IMR-90 (cell line): ENCODE measurements around the gene MPPED1. TPM values are rescaled to one million over a fixed set of nuclear protein-coding genes. Genes with fewer than 3 reads are reported as not detected.

ENCODE experiments used
- ATAC-seq: fragments of 200-7000 bp; cut with Tn5 transposase; 2 replicates; pipeline ENCODE4 v1.9.1; 2020; ENCODE audit warnings: low read depth, mild to moderate bottlenecking, moderate library complexity
- BruUV-seq: library from RNA; stranded (reverse); fragments of 400-500 nt; replicated peaks from 2 replicates; lab custom pipeline; 2021; lab: Mats Ljungman, UMichigan
- CTCF ChIA-PET: fragments of 300-600 bp; formaldehyde crosslinking; extraction: SDS; loops from one replicate; lab custom pipeline; 2021; ENCODE audit warnings: antibody characterized with exemption; lab: Yijun Ruan, JAX
- POLR2A ChIA-PET: fragments of 300-600 bp; sonication (Branson Sonifier 250); formaldehyde crosslinking; loops from one replicate; lab custom pipeline; 2022; ENCODE audit warnings: antibody characterized with exemption; ENCODE audit not compliant: unreplicated experiment; lab: Charles Lee
- DNase-seq: peaks from one replicate; pipeline ENCODE4 v3.0.0; 2013
- H2AFZ ChIP-seq: replicated peaks from 2 replicates; pipeline ENCODE3; 2013; ENCODE audit warnings: low read length, mild to moderate bottlenecking; ENCODE audit not compliant: poor library complexity
- H2AK5ac ChIP-seq: 2 replicates; pipeline ENCODE4 v1.6.1; 2013; ENCODE audit warnings: low read depth, low read length, inconsistent platforms
- H2AK9ac ChIP-seq: replicated peaks from 2 replicates; pipeline ENCODE3; 2013; ENCODE audit warnings: mild to moderate bottlenecking, low read depth, low read length, moderate library complexity; ENCODE audit not compliant: poor library complexity
- H2BK120ac ChIP-seq: 2 replicates; pipeline ENCODE4 v1.6.1; 2013; ENCODE audit warnings: low read depth, low read length, inconsistent platforms
- H2BK15ac ChIP-seq: 3 replicates; pipeline ENCODE4 v1.6.1; 2013; ENCODE audit warnings: low read depth, low read length, inconsistent platforms
- H2BK20ac ChIP-seq: 2 replicates; pipeline ENCODE4 v1.6.1; 2013; ENCODE audit warnings: low read depth, mild to moderate bottlenecking, inconsistent platforms, low read length, moderate library complexity
- H2BK5ac ChIP-seq: 2 replicates; pipeline ENCODE4 v1.6.1; 2013; ENCODE audit warnings: mild to moderate bottlenecking, low read depth, low read length, inconsistent platforms; ENCODE audit not compliant: poor library complexity, severe bottlenecking
- H3K14ac ChIP-seq: replicated peaks from 2 replicates; pipeline ENCODE4 v1.6.1; 2013; ENCODE audit warnings: low read depth, low read length, inconsistent platforms
- H3K18ac ChIP-seq: 2 replicates; pipeline ENCODE4 v1.6.1; 2013; ENCODE audit warnings: low read depth, low read length, control low read depth
- H3K23ac ChIP-seq: 2 replicates; pipeline ENCODE4 v1.6.1; 2013; ENCODE audit warnings: low read depth, low read length, inconsistent platforms
- H3K27ac ChIP-seq: 2 replicates; pipeline ENCODE4 v1.5.1; 2013; ENCODE audit warnings: mild to moderate bottlenecking, control low read depth, low read length; ENCODE audit not compliant: insufficient read depth
- H3K27me3 ChIP-seq: 2 replicates; pipeline ENCODE4 v1.6.1; 2013; ENCODE audit warnings: low read length; ENCODE audit not compliant: control insufficient read depth, insufficient read depth
- H3K36me3 ChIP-seq: 2 replicates; pipeline ENCODE4 v1.6.1; 2013; ENCODE audit warnings: low read length, mixed read lengths; ENCODE audit not compliant: control insufficient read depth, insufficient read depth
- H3K4ac ChIP-seq: 2 replicates; pipeline ENCODE4 v1.6.1; 2013; ENCODE audit warnings: low read depth, low read length, inconsistent platforms
- H3K4me1 ChIP-seq: 2 replicates; pipeline ENCODE4 v1.6.1; 2013; ENCODE audit warnings: low read length, mixed read lengths; ENCODE audit not compliant: control insufficient read depth, insufficient read depth
- H3K4me2 ChIP-seq: 2 replicates; pipeline ENCODE4 v1.6.1; 2013; ENCODE audit warnings: low read depth, mild to moderate bottlenecking, control low read depth, low read length, moderate library complexity
- H3K4me3 ChIP-seq: 2 replicates; pipeline ENCODE4 v1.5.1; 2013; ENCODE audit warnings: low read depth, mild to moderate bottlenecking, control low read depth, low read length, moderate library complexity; ENCODE audit not compliant: insufficient read depth
- H3K56ac ChIP-seq: 2 replicates; pipeline ENCODE4 v1.6.1; 2013; ENCODE audit warnings: low read length, inconsistent platforms; ENCODE audit not compliant: insufficient read depth; ENCODE audit errors: extremely low read depth
- H3K79me1 ChIP-seq, 2 experiments: 2 replicates each; pipeline ENCODE4 v1.6.1; 2013; ENCODE audit warnings: low read length in 2 of 2, inconsistent platforms in 1 of 2, low read depth in 1 of 2
- H3K9ac ChIP-seq: 2 replicates; pipeline ENCODE4 v1.6.1; 2013; ENCODE audit warnings: low read depth, low read length, control low read depth
- H3K9me1 ChIP-seq: 2 replicates; pipeline ENCODE4 v1.6.1; 2013; ENCODE audit warnings: low read length, inconsistent platforms; ENCODE audit not compliant: insufficient read depth
- H3K9me3 ChIP-seq: 2 replicates; pipeline ENCODE4 v1.6.1; 2013; ENCODE audit warnings: low read length; ENCODE audit not compliant: control insufficient read depth, insufficient read depth
- H4K20me1 ChIP-seq: 2 replicates; pipeline ENCODE4 v1.6.1; 2013; ENCODE audit warnings: low read length, inconsistent platforms; ENCODE audit not compliant: insufficient read depth
- H4K5ac ChIP-seq: 2 replicates; pipeline ENCODE4 v1.6.1; 2013; ENCODE audit warnings: mild to moderate bottlenecking, low read depth, low read length, control low read depth
- H4K8ac ChIP-seq, 2 experiments: 2 replicates each; pipeline ENCODE4 v1.6.1; 2013; ENCODE audit warnings: low read depth in 2 of 2, low read length in 2 of 2, control low read depth in 1 of 2, inconsistent platforms in 1 of 2
- H4K91ac ChIP-seq: 2 replicates; pipeline ENCODE4 v1.6.1; 2013; ENCODE audit warnings: low read depth, low read length, inconsistent platforms; ENCODE audit not compliant: insufficient read depth
- BHLHE40 ChIP-seq: fragments of 150-350 bp; IDR thresholded peaks from 2 replicates; pipeline ENCODE4 v1.6.1; 2016; ENCODE audit warnings: mild to moderate bottlenecking, low read depth, low read length
- CEBPB ChIP-seq: IDR thresholded peaks from 2 replicates; pipeline ENCODE4 v1.6.1; 2012; ENCODE audit warnings: low read depth, low read length, improper control_type of control experiment
- CHD1 ChIP-seq: IDR thresholded peaks from 2 replicates; pipeline ENCODE4 v1.6.1; 2012; ENCODE audit warnings: low read depth, low read length, improper control_type of control experiment
- FOS ChIP-seq: fragments of 150-350 bp; IDR thresholded peaks from 2 replicates; pipeline ENCODE4 v1.6.1; 2016; ENCODE audit warnings: low read depth, low read length
- MAFK ChIP-seq: IDR thresholded peaks from 2 replicates; pipeline ENCODE4 v1.6.1; 2012; ENCODE audit warnings: low read depth, low read length, improper control_type of control experiment
- MAZ ChIP-seq: IDR thresholded peaks from 2 replicates; pipeline ENCODE4 v1.6.1; 2012; ENCODE audit warnings: low read depth, mild to moderate bottlenecking, low read length, improper control_type of control experiment, moderate library complexity, borderline replicate concordance
- MXI1 ChIP-seq: IDR thresholded peaks from 2 replicates; pipeline ENCODE4 v1.6.1; 2012; ENCODE audit warnings: low read depth, mild to moderate bottlenecking, low read length, moderate library complexity, borderline replicate concordance
- NFE2L2 ChIP-seq: fragments of 150-350 bp; IDR thresholded peaks from 2 replicates; pipeline ENCODE4 v1.6.1; 2016; ENCODE audit warnings: low read depth, mild to moderate bottlenecking, low read length
- POLR2A ChIP-seq: IDR thresholded peaks from 2 replicates; pipeline ENCODE4 v1.6.1; 2012; ENCODE audit warnings: mild to moderate bottlenecking, low read depth, low read length
- RAD21 ChIP-seq: IDR thresholded peaks from 2 replicates; pipeline ENCODE4 v1.6.1; 2012; ENCODE audit warnings: low read length, improper control_type of control experiment
- RCOR1 ChIP-seq: IDR thresholded peaks from 2 replicates; pipeline ENCODE4 v1.6.1; 2012; ENCODE audit warnings: mild to moderate bottlenecking, low read length, improper control_type of control experiment; ENCODE audit not compliant: insufficient replicate concordance
- RFX5 ChIP-seq: IDR thresholded peaks from 2 replicates; pipeline ENCODE4 v1.8.0; 2012; ENCODE audit warnings: low read depth, mild to moderate bottlenecking, low read length, moderate library complexity
- SMC3 ChIP-seq: fragments of 150-350 bp; IDR thresholded peaks from 2 replicates; pipeline ENCODE4 v1.6.1; 2016; ENCODE audit warnings: low read depth, mild to moderate bottlenecking, antibody characterized with exemption, low read length, moderate library complexity
- WGBS, 2 experiments: methylation state at CpG; one replicate each; pipeline versions ENCODE4 v1.1.5 to v1.1.7; 2013; ENCODE audit warnings: missing lambda C conversion rate in 2 of 2; ENCODE audit not compliant: insufficient read length in 1 of 2; ENCODE audit errors: extremely low coverage in 2 of 2; 5-methylcytosine and 5-hydroxymethylcytosine counted together
- dilution Hi-C: fragments of 300-500 bp; cut with HindIII; formaldehyde crosslinking; loops from one replicate; pipeline ENCODE4 v1.14.3; 2018; ENCODE audit warnings: low sequenced_read_pairs; ENCODE audit not compliant: unreplicated experiment
- in situ Hi-C: fragments of 300-500 bp; cut with MboI; formaldehyde crosslinking; loops from 3 replicates; pipeline ENCODE4 v1.14.3; 2019; ENCODE audit warnings: low sequenced_read_pairs, inconsistent platforms, mixed read lengths
- intact Hi-C: fragments of 100-400 bp; cut with micrococcal nuclease; formaldehyde crosslinking; loops from 2 replicates; pipeline ENCODE4 v1.10.0; 2022
- polyA plus RNA-seq, 3 experiments: library from polyadenylated mRNA; depleted of rRNA; stranded (reverse); fragments of >200 nt; gene quantifications; 2 replicates each; pipeline ENCODE4 v1.2.3, GENCODE V29; 2012; ENCODE audit warnings: low replicate concordance in 1 of 3
- total RNA-seq: library from RNA; depleted of rRNA; stranded (reverse); fragments of >200 nt; gene quantifications from 2 replicates; pipeline ENCODE4 v1.2.3, GENCODE V29; 2012
- TF ChIP-seq, protein P1 (sequence below): fragments of 150-350 bp; IDR thresholded peaks from 2 replicates; pipeline ENCODE4 v1.6.1; 2017; ENCODE audit warnings: mild to moderate bottlenecking, antibody characterized with exemption, low read length, low read depth
- TF ChIP-seq, protein P2 (sequence below): fragments of 150-350 bp; IDR thresholded peaks from 2 replicates; pipeline ENCODE4 v1.6.1; 2016; ENCODE audit warnings: low read depth, mild to moderate bottlenecking, low read length, moderate library complexity, borderline replicate concordance
- TF ChIP-seq, protein P3 (sequence below): conservative IDR thresholded peaks from 2 replicates; pipeline ENCODE4 v1.5.1; 2012; ENCODE audit warnings: mild to moderate bottlenecking, low read depth, low read length, improper control_type of control experiment

Gene MPPED1
- total and polyA plus RNA-seq, 2 of the 4 experiments (the other 2 are of a cell fraction): not detected

DNA sequence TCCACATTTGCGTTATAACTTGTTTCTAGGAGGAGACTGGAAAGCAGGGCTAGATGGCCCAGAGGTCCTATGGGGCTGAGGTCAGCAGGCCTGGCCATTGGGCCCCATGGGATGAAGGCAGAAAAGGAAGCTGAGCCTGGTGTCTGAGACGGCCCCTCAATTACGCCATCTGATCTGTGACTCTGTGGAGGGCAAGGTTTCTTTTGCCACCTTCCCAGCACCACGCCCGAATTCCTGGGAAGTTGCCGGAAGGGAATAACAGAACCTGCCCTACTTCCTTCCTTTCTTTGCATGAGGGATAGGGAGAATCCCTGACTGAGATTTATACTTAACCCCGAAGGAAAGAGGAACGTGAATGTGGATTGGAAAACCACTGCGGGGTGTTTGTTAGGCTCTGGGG, 118.1 kb downstream of the MPPED1 start:
- Histone ChIP-seq H4K5ac (no peak overlapping the region), H3K23ac (no peak overlapping the region), H2AK9ac (no peak overlapping the region), H2BK5ac (no peak overlapping the region), H3K36me3 (no peaks in the 10 kb centered on the region), H3K9ac (no peak overlapping the region), H4K91ac (no peak overlapping the region), H3K18ac (no peak overlapping the region), H3K9me1 (no peaks in the 10 kb centered on the region), H3K9me3 (no peaks in the 10 kb centered on the region), H3K14ac (no peak overlapping the region), H2BK15ac (no peak overlapping the region), H3K4me2 (no peak overlapping the region), H3K4ac (no peak overlapping the region), H2AK5ac (no peak overlapping the region), H3K79me1 (no peaks in the 10 kb centered on the region), H3K27me3 (no peaks in the 10 kb centered on the region), H2AFZ (no peak overlapping the region), H3K27ac (no peak overlapping the region), H4K20me1 (no peaks in the 10 kb centered on the region), H3K4me3 (no peak overlapping the region), H3K4me1 (no peaks in the 10 kb centered on the region), H3K56ac (no peak overlapping the region), H2BK120ac (no peak overlapping the region), H4K8ac (no peak overlapping the region), H2BK20ac (no peak overlapping the region)
- TF ChIP-seq MXI1 (no peak), CHD1 (no peak), BHLHE40 (no peak), MAFK (no peak), FOS (no peak), RCOR1 (no peak), SMC3 (no peak), POLR2A (no peak), RAD21 (no peak), CEBPB (no peak), MAZ (no peak), RFX5 (no peak), NFE2L2 (no peak)
- TF ChIP-seq, protein P1, sequence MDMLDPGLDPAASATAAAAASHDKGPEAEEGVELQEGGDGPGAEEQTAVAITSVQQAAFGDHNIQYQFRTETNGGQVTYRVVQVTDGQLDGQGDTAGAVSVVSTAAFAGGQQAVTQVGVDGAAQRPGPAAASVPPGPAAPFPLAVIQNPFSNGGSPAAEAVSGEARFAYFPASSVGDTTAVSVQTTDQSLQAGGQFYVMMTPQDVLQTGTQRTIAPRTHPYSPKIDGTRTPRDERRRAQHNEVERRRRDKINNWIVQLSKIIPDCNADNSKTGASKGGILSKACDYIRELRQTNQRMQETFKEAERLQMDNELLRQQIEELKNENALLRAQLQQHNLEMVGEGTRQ: no peak
- TF ChIP-seq, protein P2, sequence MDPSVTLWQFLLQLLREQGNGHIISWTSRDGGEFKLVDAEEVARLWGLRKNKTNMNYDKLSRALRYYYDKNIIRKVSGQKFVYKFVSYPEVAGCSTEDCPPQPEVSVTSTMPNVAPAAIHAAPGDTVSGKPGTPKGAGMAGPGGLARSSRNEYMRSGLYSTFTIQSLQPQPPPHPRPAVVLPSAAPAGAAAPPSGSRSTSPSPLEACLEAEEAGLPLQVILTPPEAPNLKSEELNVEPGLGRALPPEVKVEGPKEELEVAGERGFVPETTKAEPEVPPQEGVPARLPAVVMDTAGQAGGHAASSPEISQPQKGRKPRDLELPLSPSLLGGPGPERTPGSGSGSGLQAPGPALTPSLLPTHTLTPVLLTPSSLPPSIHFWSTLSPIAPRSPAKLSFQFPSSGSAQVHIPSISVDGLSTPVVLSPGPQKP: no peak
- TF ChIP-seq, protein P3, sequence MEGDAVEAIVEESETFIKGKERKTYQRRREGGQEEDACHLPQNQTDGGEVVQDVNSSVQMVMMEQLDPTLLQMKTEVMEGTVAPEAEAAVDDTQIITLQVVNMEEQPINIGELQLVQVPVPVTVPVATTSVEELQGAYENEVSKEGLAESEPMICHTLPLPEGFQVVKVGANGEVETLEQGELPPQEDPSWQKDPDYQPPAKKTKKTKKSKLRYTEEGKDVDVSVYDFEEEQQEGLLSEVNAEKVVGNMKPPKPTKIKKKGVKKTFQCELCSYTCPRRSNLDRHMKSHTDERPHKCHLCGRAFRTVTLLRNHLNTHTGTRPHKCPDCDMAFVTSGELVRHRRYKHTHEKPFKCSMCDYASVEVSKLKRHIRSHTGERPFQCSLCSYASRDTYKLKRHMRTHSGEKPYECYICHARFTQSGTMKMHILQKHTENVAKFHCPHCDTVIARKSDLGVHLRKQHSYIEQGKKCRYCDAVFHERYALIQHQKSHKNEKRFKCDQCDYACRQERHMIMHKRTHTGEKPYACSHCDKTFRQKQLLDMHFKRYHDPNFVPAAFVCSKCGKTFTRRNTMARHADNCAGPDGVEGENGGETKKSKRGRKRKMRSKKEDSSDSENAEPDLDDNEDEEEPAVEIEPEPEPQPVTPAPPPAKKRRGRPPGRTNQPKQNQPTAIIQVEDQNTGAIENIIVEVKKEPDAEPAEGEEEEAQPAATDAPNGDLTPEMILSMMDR: no peak
- CTCF ChIA-PET: no interaction called here
- intact Hi-C loops: no loop called here
- POLR2A ChIA-PET: no interaction called here
- DNase-seq (no peak), ATAC-seq (no peak)
- 80% methylated on average over 1 of the region's 9 CpGs; no CpG with 5 or more reads in 1 of the 2 experiments for WGBS, 2 experiments
- no TSS peak for BruUV-seq
- dilution Hi-C loops: no loop called here
- in situ Hi-C loops: no loop called here
